ENCODE measurements around the gene TRAPPC5.

Gene TRAPPC5

GRCh38 chr19:7680606-7681339 is at the start of gene TRAPPC5:
TSS of gene TRAPPC5 (plus strand) at chr19:7680833. CDS start at chr19:7682254, 1,421 bp downstream.
- DNase-seq, result peak; percentile 88

- no peak for DNase-seq
Measured at GRCh38 chr19:7631577-7631976, 49.1 kb upstream of the TRAPPC5 start.

- DNase-seq, result no peak
Measured at GRCh38 chr19:7632340-7633203, 48.1 kb upstream of the TRAPPC5 start.

- no peak for DNase-seq
Measured at GRCh38 chr19:7633698-7634097, 46.9 kb upstream of the TRAPPC5 start, which contains the start of gene PCP2. TSS of gene PCP2 (minus strand) at chr19:7633719. CDS start at chr19:7633457, 262 bp downstream.

GRCh38 chr19:7635670-7636069 is 45.0 kb upstream of the TRAPPC5 start:
- no peak for DNase-seq

- no peak for DNase-seq
Measured at GRCh38 chr19:7636317-7636690, 44.3 kb upstream of the TRAPPC5 start.

- DNase-seq, result peak; percentile 92
Measured at GRCh38 chr19:7636691-7637373, 43.8 kb upstream of the TRAPPC5 start, which contains the start of gene STXBP2. TSS of gene STXBP2 (plus strand) at chr19:7637110. CDS start at chr19:7637150, 40 bp downstream.

GRCh38 chr19:7637374-7638256 is 43.0 kb upstream of the TRAPPC5 start:
- DNase-seq, result peak; percentile 15

GRCh38 chr19:7638802-7639465 is 41.7 kb upstream of the TRAPPC5 start:
- no peak for DNase-seq

- no peak for DNase-seq
Measured at GRCh38 chr19:7639863-7640348, 40.7 kb upstream of the TRAPPC5 start.

GRCh38 chr19:7640803-7641202 is 39.8 kb upstream of the TRAPPC5 start:
- no peak for DNase-seq

GRCh38 chr19:7641290-7642276 is 39.0 kb upstream of the TRAPPC5 start:
- DNase-seq, result no peak

GRCh38 chr19:7642295-7643030 is 38.2 kb upstream of the TRAPPC5 start:
- no peak for DNase-seq

GRCh38 chr19:7643031-7643415 is 37.6 kb upstream of the TRAPPC5 start:
- no peak for DNase-seq

- DNase-seq, result peak; percentile 23
Measured at GRCh38 chr19:7643629-7644549, 36.7 kb upstream of the TRAPPC5 start.

GRCh38 chr19:7644550-7644877 is 36.1 kb upstream of the TRAPPC5 start:
- DNase-seq, result no peak

- DNase-seq, result no peak
Measured at GRCh38 chr19:7645163-7645562, 35.5 kb upstream of the TRAPPC5 start.

- DNase-seq, result no peak
Measured at GRCh38 chr19:7645656-7646425, 34.8 kb upstream of the TRAPPC5 start.

All from CD4-positive, alpha-beta T cell treated with Interleukin-6 for 4 hours (primary cell).